Measurements from ENCODE around the gene PRIM2.
"Not testable (repeated sequence)": the region's sequence is repeated elsewhere in the genome, so short reads cannot be mapped to it uniquely, and the experiment has no call there.

PRIM2 gene

DNA sequence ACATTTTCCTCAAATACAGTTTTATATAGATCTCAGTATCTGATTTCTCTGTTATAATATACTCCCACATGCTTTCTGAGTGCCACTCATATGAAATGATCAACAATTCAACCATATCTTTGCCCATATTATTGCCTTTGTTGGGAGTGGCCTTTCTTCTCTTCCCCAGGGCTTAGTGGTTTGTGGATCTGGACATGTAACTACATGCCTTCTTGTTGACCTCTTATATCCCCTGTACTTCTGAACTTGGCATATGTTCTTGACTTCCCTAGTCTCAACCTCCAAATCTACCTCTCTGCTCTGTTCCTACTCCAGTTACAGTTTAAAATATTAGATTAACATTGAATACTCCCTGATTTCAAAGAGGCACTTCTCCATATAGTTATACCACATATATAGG, 34.3 kb upstream of the PRIM2 start:
- no peak for DNase-seq (ENCODE audit: low read depth)

DNA sequence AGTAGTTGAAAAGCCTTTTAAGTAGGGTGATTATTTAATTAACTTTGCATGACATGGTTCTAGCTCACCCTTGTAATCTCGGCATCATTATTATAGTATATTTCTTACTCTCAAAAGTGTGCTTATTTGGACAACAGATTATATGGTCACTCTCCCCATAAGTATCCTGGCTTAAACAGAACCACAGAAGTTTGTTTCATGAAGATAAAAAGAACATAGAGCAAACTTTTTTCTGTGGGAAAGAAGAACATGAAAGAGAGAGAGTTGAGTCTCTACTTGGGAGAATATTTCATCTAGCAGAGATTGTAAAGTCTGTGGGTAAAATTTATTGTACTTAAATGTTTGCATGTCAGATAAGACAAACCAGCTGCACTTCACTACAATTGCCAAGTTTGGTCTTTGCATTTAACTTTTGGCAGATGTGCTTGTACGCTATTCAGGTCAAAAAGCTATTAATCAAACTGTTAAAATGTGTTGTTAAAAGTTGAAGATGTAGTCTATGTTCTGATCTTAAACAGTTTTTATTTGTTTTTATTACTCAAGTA, 33.4 kb upstream of the PRIM2 start:
- DNase-seq (ENCODE audit: low read depth): no peak
- no peak overlapping the region for H3K4me3 ChIP-seq (ENCODE audit: low read length)
- TF ChIP-seq, protein P1, sequence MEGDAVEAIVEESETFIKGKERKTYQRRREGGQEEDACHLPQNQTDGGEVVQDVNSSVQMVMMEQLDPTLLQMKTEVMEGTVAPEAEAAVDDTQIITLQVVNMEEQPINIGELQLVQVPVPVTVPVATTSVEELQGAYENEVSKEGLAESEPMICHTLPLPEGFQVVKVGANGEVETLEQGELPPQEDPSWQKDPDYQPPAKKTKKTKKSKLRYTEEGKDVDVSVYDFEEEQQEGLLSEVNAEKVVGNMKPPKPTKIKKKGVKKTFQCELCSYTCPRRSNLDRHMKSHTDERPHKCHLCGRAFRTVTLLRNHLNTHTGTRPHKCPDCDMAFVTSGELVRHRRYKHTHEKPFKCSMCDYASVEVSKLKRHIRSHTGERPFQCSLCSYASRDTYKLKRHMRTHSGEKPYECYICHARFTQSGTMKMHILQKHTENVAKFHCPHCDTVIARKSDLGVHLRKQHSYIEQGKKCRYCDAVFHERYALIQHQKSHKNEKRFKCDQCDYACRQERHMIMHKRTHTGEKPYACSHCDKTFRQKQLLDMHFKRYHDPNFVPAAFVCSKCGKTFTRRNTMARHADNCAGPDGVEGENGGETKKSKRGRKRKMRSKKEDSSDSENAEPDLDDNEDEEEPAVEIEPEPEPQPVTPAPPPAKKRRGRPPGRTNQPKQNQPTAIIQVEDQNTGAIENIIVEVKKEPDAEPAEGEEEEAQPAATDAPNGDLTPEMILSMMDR (conservative IDR thresholded peaks at IDR 0.05; ENCODE audit: low read depth, low read length): no peak

More for the DNA sequence above, 34.3 kb upstream of the PRIM2 start:
- TF ChIP-seq, protein P1 (conservative IDR thresholded peaks at IDR 0.05; ENCODE audit: low read depth, low read length): no peak
- no peak overlapping the region for H3K4me3 ChIP-seq (ENCODE audit: low read length)

DNA sequence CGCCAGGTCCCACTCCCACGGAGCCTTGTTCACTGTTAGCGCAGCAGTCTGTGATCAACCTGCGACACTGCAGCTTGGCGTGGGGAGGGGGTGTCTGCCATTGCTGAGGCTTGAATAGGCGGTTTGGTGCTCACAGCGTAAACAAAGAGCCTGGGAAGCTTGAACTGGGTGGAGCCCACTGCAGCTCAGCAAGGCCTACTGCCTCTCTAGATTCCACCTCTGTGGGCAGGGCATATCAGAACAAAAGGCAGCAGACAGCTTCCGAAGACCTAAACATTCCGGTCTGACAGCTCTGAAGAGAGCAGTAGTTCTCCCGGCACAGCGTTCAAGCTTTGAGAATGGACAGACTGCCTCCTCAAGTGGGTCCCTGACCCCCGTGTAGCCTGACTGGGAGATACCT, 29.3 kb upstream of the PRIM2 start:
- DNase-seq (ENCODE audit: low read depth); H3K4me3 ChIP-seq (ENCODE audit: low read length): not testable (repeated sequence)

DNA sequence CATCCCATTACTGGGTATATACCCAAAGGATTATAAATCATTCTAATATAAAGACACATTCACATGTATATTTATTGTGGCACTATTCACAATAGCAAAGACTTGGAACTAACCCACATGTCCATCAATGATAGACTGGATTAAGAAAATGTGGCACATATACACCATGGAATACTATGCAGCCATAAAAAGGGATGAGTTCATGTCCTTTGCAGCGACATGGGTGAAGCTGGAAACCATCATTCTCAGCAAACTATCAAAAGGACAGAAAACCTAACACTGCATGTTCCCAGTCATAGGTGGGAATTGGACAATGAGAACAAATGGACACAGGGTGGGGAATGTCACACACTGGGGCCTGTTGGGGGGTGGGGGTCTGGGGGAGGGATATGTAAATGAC, 24.0 kb upstream of the PRIM2 start:
- not testable (repeated sequence) for DNase-seq (ENCODE audit: low read depth)

DNA sequence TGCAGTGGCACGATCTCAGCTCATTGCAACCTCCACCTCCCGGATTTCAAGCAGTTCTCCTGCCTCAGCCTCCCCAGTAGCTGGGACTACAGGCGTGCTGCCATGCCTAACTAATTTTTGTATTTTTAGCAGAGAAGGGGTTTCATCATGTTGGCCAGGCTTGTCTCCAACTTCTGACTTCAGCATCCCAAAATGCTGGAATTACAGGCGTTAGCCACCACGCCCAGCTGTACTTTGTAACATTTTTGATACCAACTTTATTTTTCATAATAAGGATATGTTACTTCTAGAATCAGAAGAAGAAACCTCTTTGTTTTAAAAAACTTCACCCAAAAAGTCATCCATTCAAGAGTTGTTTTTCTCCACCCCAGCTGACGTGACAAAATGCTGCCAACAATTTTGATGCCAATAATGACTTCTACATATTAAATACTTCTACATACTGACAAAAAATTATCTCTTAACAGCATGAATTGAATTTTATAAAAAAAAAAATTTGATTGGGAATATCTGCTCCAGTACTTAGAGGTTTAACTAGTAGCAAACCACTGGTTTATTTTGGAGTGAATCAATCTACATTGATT, 22.5 kb upstream of the PRIM2 start:
- no peak overlapping the region for H3K4me3 ChIP-seq (ENCODE audit: low read length)
- TF ChIP-seq, protein P1 (conservative IDR thresholded peaks at IDR 0.05; ENCODE audit: low read depth, low read length): no peak
- no peak for DNase-seq (ENCODE audit: low read depth)

More for the DNA sequence above, 24.0 kb upstream of the PRIM2 start:
- H3K4me3 ChIP-seq (ENCODE audit: low read length): not testable (repeated sequence)

DNA sequence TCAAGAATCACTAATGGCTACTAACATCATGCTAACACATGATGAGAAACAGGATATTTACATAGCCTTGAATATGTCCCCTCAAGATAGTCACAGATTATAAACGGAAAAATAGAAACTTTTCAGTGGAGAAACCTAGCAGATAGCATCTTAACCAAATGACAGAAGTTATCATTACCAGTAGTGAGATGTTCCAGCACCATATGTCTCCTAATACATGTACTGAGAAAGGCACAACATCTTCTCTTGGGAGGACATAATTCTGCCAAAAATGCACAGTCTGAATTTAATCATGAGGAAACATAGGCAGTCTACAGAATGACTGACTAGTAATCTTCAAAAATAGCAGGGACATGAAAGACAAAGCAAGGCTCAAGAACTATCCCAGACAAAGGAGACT, 19.9 kb upstream of the PRIM2 start:
- TF ChIP-seq, protein P1 (conservative IDR thresholded peaks at IDR 0.05; ENCODE audit: low read depth, low read length): no peak
- DNase-seq (ENCODE audit: low read depth): no peak
- no peak overlapping the region for H3K4me3 ChIP-seq (ENCODE audit: low read length)

DNA sequence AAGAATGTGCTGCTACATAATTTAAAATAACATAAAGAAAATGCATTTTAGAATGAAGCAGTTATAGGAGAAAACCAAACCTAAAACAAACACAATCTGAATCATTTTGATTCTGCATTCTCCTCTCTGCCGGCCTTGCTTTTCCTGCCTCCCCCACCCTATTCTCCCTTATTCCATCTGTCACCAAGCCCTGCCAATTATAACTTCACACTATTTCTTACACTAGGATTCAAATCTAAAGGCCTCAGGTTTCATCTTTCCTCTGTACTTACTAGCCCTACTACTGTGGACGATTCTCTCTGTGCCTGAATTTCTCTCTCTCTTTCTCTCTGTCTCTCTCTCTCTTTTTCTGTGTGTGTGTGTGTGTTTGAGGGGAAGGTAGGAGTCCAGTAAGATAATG, 18.7 kb upstream of the PRIM2 start:
- no peak for DNase-seq (ENCODE audit: low read depth)
- no peak overlapping the region for H3K4me3 ChIP-seq (ENCODE audit: low read length)
- TF ChIP-seq, protein P1 (conservative IDR thresholded peaks at IDR 0.05; ENCODE audit: low read depth, low read length): no peak

DNA sequence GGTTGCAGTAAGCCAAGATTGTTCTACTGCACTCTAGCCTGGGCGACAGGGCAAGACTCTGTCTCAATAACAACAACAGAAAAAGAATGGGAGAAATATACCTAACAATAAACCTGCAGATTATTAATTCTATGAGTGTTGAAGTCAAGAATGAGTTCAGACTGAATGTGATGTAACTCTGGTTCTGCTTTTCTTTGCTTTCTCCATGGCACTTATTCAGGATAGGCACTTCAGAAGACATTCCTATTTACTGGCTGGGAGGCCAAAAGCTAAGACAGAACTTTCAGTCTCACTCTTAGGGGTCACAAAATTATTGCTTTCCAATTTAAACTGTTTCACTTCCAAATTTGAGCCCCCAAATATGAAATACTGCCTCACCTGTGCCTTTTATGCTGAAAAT, 15.7 kb upstream of the PRIM2 start:
- no peak overlapping the region for H3K4me3 ChIP-seq (ENCODE audit: low read length)
- TF ChIP-seq, protein P1 (conservative IDR thresholded peaks at IDR 0.05; ENCODE audit: low read depth, low read length): no peak
- no peak for DNase-seq (ENCODE audit: low read depth)

Data from retinal pigment epithelial cell (primary cell).